Mononuclear cell (primary cell): ENCODE results near the gene LOXL4. TPM values are rescaled to one million over a fixed set of nuclear protein-coding genes. Genes with fewer than 3 reads are reported as not detected.

Experiments
- H3K27me3 ChIP-seq: 2 replicates; pipeline ENCODE4 v1.6.0; 2011; ENCODE audit warnings: low read length, control low read depth; ENCODE audit not compliant: insufficient read depth
- H3K4me1 ChIP-seq: 2 replicates; pipeline ENCODE4 v1.5.1; 2011; ENCODE audit warnings: mild to moderate bottlenecking, low read length, control low read depth; ENCODE audit not compliant: insufficient read depth
- H3K4me3 ChIP-seq: 2 replicates; pipeline ENCODE4 v1.5.1; 2011; ENCODE audit warnings: mild to moderate bottlenecking, low read length, moderate library complexity
- H3K9me3 ChIP-seq: 2 replicates; pipeline ENCODE4 v1.5.1; 2011; ENCODE audit warnings: low read depth, mild to moderate bottlenecking, control low read depth, low read length
- total RNA-seq: library from RNA; depleted of rRNA; stranded (reverse); fragments of >200 nt; gene quantifications from one replicate; pipeline ENCODE4 v1.2.3, GENCODE V29; 2012

LOXL4 gene
- 0.10 TPM for total RNA-seq

DNA sequence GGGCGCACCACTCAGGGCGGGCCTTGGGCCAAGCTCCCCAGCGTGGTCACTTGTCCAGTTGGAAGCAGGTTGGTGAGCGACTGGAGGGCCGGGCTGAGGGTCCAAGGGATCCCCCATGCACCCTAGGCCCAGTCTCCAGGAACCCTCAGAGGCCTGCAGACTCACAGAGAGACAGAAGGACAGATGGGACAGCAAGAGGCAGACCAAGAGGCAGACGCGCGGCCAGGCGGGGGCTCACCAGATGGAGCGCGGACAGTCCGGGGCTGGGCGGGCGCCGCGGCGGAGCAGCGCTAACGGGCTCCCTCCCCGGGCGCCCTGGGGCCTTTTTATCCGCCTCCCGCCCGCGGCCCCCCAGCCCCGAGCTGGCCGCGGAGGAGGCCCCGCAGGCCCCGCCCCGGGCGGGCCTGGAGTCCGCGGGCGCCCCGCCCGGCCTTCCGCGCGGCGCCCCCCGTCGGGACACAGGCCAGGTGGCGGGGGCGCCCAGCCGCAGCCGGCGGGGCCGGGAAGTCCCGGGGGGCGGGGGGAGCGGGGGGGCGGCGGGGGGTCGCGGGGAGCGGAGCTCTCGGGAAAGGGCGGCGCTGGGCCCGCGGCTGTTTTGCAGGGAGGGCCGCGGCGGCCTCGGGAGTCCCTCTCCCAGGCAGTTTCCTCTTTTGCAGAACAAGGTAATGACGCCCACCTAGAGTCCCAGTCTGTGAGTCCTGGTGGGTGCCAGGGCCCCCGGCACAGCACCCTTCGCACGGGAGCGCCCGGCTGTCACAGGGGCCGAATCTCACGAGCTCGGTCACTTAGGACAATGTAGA, at the start of gene LOXL4:
Gene LOXL4 (minus strand): TSS at position 301 of the 800 bp plus-strand sequence. CDS start 5,175 bp downstream, outside the sequence.
- peaks cover 8% of the 10 kb centered on the region for H3K4me1 ChIP-seq
- H3K9me3 ChIP-seq: no peaks in the 10 kb centered on the region
- H3K4me3 ChIP-seq: no peak within 1 kb of the TSS
- peaks cover 14% of the 10 kb centered on the region for H3K27me3 ChIP-seq

DNA sequence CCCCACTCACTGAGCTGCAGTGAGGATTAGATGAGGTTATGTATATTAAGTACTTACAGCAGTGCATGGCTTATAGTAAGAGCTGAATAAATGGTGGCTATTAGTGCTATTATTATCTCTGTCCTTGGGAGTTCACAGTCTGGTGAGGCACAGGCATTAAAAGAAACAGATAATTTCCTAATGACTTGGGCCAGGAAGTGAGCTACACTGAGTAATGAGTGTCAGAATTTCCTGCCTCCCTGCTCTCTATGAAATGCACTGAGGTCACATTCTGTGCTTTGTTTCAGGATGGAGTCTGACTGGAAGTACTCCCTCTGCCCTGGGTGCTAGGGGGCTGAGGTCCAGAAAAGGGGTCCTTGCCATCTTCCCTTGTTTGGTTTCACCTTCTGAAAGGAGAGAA, 48.7 kb upstream of the LOXL4 start:
- H3K27me3 ChIP-seq: no peaks in the 10 kb centered on the region
- H3K4me1 ChIP-seq: peaks cover 42% of the 10 kb centered on the region
- H3K4me3 ChIP-seq: no peak overlapping the region
- H3K9me3 ChIP-seq: no peaks in the 10 kb centered on the region

DNA sequence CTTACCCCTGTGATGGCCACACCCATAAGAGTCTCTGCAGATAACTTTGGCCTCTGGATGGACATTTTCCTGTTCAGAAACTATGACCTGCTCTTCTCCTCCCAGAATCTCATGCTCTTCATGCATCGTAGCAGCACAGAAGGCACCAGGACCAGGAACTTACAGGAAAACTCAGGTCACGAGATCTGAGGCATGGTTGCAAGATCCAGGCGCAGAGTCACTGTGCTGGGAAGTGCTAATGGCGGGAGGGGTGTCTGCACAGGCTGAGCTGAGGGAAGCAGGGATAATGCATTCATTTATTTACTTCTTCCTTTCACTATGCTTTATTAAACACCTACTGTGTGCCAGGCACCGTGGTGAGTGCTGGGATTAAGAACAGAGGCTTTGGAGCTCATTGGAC, 48.2 kb upstream of the LOXL4 start:
- H3K4me1 ChIP-seq: peaks cover 42% of the 10 kb centered on the region

DNA sequence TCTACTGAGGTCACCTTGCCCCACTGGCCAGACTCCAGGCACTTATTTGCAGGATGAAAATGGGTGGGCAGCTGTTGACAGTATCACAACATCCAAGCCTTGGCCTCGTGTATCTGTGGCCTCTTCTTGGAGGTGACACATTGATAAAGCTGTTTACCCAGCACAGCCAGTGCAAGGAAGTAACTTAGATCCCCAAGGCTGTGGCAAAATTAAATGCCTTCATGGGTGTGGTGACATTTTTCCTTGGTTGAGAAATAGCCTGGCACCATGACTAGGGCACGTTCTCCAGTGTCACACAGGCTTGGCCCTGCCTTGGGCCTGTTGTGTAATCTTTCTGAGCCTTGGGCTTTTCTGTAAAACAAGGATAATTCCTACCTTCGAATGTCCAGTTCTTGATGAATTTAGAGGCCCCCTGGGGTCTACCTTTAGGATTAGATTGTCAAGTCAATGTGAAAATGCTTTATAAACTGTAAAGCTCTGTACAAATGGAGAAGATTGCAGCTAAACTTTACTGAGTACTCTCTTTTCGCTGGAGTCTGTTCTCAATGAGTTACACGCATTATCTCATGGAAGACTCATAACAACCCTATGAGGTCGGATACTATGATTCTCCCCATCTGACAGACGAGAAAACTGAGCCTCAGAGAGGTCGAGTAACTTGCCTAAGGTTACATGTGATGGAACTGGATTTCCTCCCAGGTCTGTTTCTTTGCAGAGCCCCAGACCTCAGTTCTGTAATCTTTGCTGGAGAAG, 46.7 kb upstream of the LOXL4 start:
- Histone ChIP-seq H3K4me3 (no peak overlapping the region), H3K27me3 (no peaks in the 10 kb centered on the region), H3K9me3 (no peaks in the 10 kb centered on the region), H3K4me1 (peaks cover 44% of the 10 kb centered on the region)

More for the DNA sequence above, 48.2 kb upstream of the LOXL4 start:
- no peak overlapping the region for H3K4me3 ChIP-seq
- no peaks in the 10 kb centered on the region for H3K9me3 ChIP-seq
- no peaks in the 10 kb centered on the region for H3K27me3 ChIP-seq

DNA sequence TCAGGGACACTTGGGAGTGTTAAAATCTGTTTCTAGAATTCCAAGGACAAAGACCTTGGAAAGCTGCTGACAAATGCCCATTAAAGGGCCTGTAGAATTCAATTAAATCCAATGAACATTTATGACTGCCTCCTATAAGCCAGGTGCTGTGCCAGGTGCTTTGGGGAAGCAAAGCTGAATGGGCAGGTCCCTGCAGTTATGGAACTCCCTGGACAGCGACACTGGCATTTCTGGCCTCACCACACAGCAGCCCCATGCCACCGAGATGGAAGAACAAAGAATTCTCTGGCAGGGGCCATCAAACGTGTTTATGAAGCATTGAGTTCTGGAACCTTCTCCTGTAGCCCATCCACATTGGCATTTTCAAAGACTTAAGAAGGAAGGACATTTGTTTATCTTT, 45.6 kb upstream of the LOXL4 start:
- Histone ChIP-seq H3K4me1 (peaks cover 47% of the 10 kb centered on the region), H3K9me3 (no peaks in the 10 kb centered on the region), H3K27me3 (peaks cover 2% of the 10 kb centered on the region), H3K4me3 (no peak overlapping the region)

DNA sequence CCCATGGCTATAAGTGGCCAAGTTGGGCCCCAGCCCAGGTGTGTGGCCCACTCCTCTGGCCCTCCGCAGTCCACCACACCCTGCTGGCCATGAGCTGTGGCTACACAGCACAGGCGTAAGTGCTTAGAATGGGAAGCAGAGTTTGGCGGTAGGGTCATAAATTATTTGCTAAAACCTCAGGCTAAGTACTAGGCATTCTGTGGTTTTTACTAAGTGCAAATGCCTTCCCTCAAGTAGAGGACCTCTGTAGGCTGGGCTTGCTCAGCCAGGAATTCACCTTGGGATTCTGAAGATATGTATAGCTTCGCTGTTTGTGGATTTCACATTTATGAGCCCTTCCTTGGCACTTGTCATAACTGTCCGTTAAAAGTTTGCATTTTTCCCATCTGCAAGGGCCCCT, 44.8 kb upstream of the LOXL4 start:
- peaks cover 47% of the 10 kb centered on the region for H3K4me1 ChIP-seq
- H3K4me3 ChIP-seq: no peak overlapping the region
- no peaks in the 10 kb centered on the region for H3K9me3 ChIP-seq
- peaks cover 4% of the 10 kb centered on the region for H3K27me3 ChIP-seq

DNA sequence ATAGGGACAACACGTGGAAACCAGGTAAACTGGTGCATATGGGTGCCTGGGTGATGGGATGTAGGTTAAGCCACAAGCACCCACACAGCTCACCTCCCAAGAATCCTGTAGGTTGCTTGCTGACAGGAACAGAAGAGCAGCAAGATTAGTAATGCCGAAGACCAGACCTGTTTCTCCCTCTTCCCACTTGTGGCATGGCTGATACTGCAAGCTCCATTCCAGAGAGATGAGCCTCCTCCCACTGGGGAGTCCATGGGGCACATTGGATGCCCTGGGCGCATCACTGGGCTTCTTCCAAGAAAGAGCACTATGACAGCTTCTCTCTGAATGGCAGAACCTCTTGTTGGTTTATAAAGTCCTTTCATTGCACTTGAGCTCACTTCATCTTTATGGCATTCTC, 44.4 kb upstream of the LOXL4 start:
- Histone ChIP-seq H3K4me3 (no peak overlapping the region), H3K9me3 (no peaks in the 10 kb centered on the region), H3K4me1 (peaks cover 43% of the 10 kb centered on the region), H3K27me3 (peaks cover 4% of the 10 kb centered on the region)

DNA sequence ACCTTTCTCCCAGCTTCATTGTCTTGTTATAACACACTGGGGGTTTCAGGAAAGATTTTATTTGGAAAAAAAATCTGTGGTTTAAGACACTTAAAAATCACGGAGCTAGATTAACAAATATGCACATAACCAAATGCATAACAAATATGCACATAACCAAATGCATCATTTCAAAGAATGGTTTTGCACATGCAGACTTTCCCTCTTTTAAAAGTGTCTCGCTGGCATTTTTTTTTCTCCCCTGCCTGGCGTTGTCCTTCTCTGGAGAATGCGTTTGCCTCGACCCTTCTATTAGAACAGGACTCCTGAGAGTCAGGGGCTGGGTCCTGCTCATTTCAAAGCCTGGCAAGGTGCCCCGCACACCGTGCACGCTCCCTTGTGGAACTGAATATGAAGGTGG, 42.7 kb upstream of the LOXL4 start:
- peaks cover 26% of the 10 kb centered on the region for H3K4me1 ChIP-seq
- H3K9me3 ChIP-seq: no peaks in the 10 kb centered on the region
- H3K27me3 ChIP-seq: peaks cover 9% of the 10 kb centered on the region
- no peak overlapping the region for H3K4me3 ChIP-seq

DNA sequence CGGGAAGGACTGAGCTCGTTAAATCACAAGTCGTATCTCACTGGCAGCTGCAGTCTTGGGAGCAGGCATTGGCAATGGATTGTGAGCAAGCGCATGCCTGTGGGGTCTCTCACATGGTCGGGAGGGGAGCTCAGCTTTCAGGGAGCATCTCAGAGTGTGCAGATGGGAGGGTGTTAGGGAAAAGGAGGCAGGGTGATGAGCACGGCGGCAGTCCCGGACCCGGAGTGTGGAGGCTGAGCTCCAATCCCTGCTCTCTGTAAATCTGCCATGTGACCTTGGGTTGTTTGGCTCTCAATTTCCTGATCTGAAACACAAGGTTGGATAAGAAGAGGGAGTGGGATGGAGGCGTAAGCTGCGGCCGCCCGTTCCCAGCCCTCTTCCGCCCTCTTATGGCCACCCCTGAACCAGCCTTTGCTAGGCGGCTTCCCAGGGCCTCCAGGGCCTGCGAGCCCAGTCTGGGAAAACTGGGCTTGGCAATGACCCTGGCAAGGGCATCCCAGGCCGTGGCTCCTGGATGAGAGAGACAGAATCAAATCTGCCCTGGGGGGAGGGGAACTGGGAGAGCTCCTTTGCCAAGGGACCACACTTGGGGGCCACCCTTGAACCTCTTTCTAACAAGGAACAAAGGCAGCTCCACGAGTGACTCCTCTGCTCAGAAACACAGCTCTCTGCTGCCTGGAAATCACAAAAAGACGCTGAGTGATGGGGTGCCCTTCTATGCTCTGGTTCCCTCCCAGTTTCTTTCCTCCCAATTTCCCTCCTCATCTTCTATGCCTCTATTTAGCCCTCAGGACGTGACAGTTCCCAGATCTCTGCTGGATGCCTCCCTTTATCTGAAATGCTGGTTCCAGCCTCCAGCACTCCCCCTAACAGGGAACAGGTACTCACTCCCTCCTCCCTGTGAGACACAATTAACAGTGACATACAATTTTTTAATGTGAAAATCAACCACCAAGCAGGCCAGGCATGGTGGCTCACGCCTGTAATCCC, 41.7 kb upstream of the LOXL4 start:
- Histone ChIP-seq H3K9me3 (no peaks in the 10 kb centered on the region), H3K4me1 (peaks cover 16% of the 10 kb centered on the region), H3K27me3 (peaks cover 9% of the 10 kb centered on the region), H3K4me3 (no peak overlapping the region)

DNA sequence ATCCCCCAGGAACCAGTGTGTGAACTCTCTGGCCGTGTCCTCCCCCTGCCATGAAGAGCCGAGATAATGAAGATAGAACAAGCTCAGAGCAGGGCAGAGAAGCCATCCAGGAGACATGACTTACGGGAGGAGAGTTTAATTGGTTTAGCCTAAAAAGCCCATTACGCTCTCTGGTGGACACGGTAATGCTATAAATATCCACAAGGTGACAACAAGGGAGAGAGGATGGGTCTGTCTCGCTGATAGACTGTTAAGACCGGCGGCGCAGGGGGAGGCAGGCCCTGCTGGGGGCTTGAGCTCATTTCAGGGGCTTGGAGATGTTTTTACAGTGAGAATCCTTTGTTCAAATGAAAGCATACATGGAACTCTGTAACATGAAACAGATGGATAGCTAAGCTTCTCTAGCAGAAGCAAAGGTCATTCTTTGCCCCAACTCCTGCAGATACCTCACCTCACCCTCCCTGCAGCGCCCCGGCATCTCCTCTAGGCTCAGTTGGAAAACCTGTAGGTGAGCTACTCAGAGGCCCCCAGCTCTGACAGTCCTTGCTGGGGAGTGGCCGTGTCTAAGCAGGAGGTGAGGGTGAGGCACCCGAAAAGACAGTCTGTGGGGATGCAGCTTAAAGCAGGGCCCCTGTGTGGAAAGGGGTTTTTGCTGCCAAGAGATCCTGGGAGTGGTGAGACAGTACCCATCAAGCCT, 40.8 kb upstream of the LOXL4 start:
- H3K4me3 ChIP-seq: no peak overlapping the region
- H3K27me3 ChIP-seq: peaks cover 9% of the 10 kb centered on the region
- H3K4me1 ChIP-seq: peaks cover 8% of the 10 kb centered on the region
- H3K9me3 ChIP-seq: no peaks in the 10 kb centered on the region

DNA sequence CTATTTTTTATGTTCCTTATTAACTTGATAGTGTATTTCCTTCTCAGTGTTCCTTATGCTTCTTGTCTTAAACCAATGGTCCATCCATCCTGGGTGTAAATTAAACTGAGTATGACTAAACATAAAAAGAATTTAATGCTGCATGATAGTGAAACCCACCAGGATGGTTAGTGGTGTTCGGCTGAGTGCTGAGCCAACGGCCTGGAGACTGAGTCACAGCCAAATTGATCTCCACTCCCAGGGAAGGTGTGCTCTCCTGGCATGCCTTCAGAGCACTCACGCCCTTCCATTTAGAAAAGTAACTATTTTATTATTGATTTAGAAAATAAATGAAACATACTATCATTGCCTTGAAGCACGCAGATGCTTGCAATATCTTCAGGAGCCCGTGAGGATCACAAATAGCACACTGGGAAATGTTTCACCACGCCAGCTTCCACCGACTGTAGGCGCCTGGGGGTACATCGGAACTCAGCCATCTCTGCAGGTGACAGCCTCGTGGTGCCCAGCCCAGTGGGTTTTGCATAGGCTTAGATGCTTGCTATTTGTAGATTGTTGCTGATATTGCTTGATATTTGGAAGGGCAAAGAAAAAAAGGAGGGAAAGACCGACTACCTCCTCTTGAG, 40.0 kb upstream of the LOXL4 start:
- H3K9me3 ChIP-seq: no peaks in the 10 kb centered on the region
- no peak overlapping the region for H3K4me3 ChIP-seq

DNA sequence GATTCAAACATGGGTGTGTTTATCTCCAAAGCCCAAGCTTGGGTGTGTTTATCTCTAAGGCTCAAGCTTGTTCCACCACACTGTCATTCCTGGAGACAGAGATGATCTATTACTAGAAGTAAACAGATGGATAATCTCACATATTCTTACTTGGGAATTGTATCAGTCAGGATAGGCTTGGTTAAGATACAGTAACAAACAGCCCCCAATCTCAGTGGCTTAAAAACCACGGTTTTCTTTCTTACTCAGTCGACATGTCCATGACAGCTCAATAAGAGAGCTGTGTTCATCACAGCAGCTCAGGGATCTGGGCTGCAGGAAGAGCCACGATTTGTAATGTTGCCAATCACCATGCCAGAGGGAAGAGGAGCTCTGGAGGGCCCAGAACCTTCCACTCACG, 38.5 kb upstream of the LOXL4 start:
- H3K9me3 ChIP-seq: no peaks in the 10 kb centered on the region
- peaks cover 5% of the 10 kb centered on the region for H3K4me1 ChIP-seq
- H3K27me3 ChIP-seq: peaks cover 9% of the 10 kb centered on the region
- H3K4me3 ChIP-seq: no peak overlapping the region

More for the DNA sequence above, 40.0 kb upstream of the LOXL4 start:
- peaks cover 5% of the 10 kb centered on the region for H3K4me1 ChIP-seq
- peaks cover 9% of the 10 kb centered on the region for H3K27me3 ChIP-seq

DNA sequence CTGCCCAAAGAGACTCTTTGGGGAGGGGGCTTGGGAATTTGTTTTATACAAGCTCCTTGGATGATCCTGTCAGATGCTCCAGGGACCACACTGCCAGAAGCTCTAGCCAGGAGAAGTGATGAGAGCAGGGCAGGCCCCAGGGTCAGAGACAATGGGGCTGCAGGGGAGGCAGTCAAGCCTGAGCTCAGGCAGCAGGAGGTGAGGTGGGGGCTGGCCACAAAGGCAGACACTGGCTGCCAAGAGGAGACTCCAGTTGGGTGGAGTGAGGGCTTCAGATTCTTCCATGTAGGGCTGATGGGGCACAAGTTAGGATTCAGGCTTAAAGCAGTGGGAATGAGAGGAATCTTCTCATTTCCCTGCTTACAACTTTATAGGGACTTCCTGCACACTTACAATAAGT, 35.6 kb upstream of the LOXL4 start:
- no peak overlapping the region for H3K4me3 ChIP-seq
- H3K4me1 ChIP-seq: no peaks in the 10 kb centered on the region
- peaks cover 12% of the 10 kb centered on the region for H3K27me3 ChIP-seq

More for the DNA sequence above, 35.6 kb upstream of the LOXL4 start:
- no peaks in the 10 kb centered on the region for H3K9me3 ChIP-seq
